GM12878 (cell line): ENCODE data around the gene LCLAT1. TPM values are rescaled to one million over a fixed set of nuclear protein-coding genes. Genes with fewer than 3 reads are reported as not detected.
A peak's percentile ranks its signal among the peaks of the same experiment; 100 is the strongest.

Experiments used
- ATAC-seq: fragments of 200-7000 bp; cut with Tn5 transposase; 3 replicates; pipeline ENCODE4 v1.9.1; 2020; ENCODE audit warnings: mild to moderate bottlenecking, moderate library complexity
- BruUV-seq: library from RNA; stranded (reverse); fragments of 400-500 nt; replicated peaks from 2 replicates; lab custom pipeline; 2021; lab: Mats Ljungman, UMichigan
- CTCF ChIA-PET: fragments of 300-600 bp; sonication (Branson Sonifier 250); formaldehyde crosslinking; extraction: SDS; loops from one replicate; lab custom pipeline; 2021; ENCODE audit warnings: inconsistent platforms; lab: Yijun Ruan, JAX
- POLR2A ChIA-PET: fragments of 350-600 bp; formaldehyde crosslinking; extraction: SDS; loops from one replicate; lab custom pipeline; 2021; ENCODE audit warnings: inconsistent platforms; lab: Charles Lee
- RAD21 ChIA-PET: fragments of 300-600 bp; sonication (Branson Sonifier 250); formaldehyde crosslinking; loops from one replicate; lab custom pipeline; 2023; ENCODE audit warnings: antibody characterized with exemption; ENCODE audit not compliant: unreplicated experiment; lab: Charles Lee
- SMC1A ChIA-PET: fragments of 300-600 bp; sonication (Branson Sonifier 250); formaldehyde crosslinking; loops from one replicate; lab custom pipeline; 2023; ENCODE audit not compliant: unreplicated experiment, uncharacterized antibody; lab: Charles Lee
- DNase-seq: peaks from one replicate; pipeline ENCODE4 v3.0.0-alpha.2; 2011; ENCODE audit warnings: low read depth, low spot score
- FAIRE-seq: peaks from 3 replicates; lab custom pipeline; 2011; peaks lifted over from hg19 to GRCh38; lab: Jason Lieb, UNC
- H2AFZ ChIP-seq: 2 replicates; pipeline ENCODE4 v1.6.0; 2011; ENCODE audit warnings: low read depth, low read length, control low read depth; ENCODE audit not compliant: control insufficient read depth
- H3K27ac ChIP-seq: 2 replicates; pipeline ENCODE4 v1.5.1; 2011; ENCODE audit warnings: control low read depth; ENCODE audit not compliant: control insufficient read depth, insufficient read depth
- H3K27me3 ChIP-seq, 2 experiments: replicated peaks in 1 of 2; 2 replicates each; pipeline versions ENCODE4 v1.6.0 to v1.6.1; 2011; ENCODE audit warnings: low read length in 1 of 2; ENCODE audit not compliant: control insufficient read depth in 2 of 2, insufficient read depth in 2 of 2
- H3K36me3 ChIP-seq, 2 experiments: 2 replicates each; pipeline ENCODE4 v1.5.1; 2011; ENCODE audit warnings: low read length in 1 of 2; ENCODE audit not compliant: control insufficient read depth in 2 of 2, insufficient read depth in 2 of 2
- H3K4me1 ChIP-seq: 2 replicates; pipeline ENCODE4 v1.6.1; 2011; ENCODE audit warnings: mild to moderate bottlenecking, low read length, moderate library complexity, mixed read lengths; ENCODE audit not compliant: control insufficient read depth, insufficient read depth
- H3K4me2 ChIP-seq: 2 replicates; pipeline ENCODE4 v1.6.0; 2011; ENCODE audit warnings: control low read depth; ENCODE audit not compliant: control insufficient read depth, insufficient read depth
- H3K4me3 ChIP-seq: fragments of 200-600 bp; sonication (generic); 2 replicates; pipeline ENCODE4 v1.5.1; 2016
- H3K79me2 ChIP-seq: 2 replicates; pipeline ENCODE4 v1.6.0; 2011; ENCODE audit warnings: low read length; ENCODE audit not compliant: control insufficient read depth, insufficient read depth
- H3K9ac ChIP-seq: 2 replicates; pipeline ENCODE4 v1.8.0; 2011; ENCODE audit warnings: low read length, control low read depth, mixed read lengths; ENCODE audit not compliant: control insufficient read depth, insufficient read depth
- H3K9me3 ChIP-seq: replicated peaks from 3 replicates; pipeline ENCODE4 v1.5.1; 2011; ENCODE audit warnings: mild to moderate bottlenecking, low read length; ENCODE audit not compliant: control insufficient read depth, insufficient read depth
- H4K20me1 ChIP-seq: 2 replicates; pipeline ENCODE4 v1.6.0; 2011; ENCODE audit not compliant: control insufficient read depth, insufficient read depth
- ATF2 ChIP-seq: IDR thresholded peaks from 2 replicates; pipeline ENCODE4 v1.6.1; 2012; ENCODE audit warnings: low read length, inconsistent platforms
- WGBS: methylation state at CpG from one replicate; pipeline ENCODE4 v1.1.6; 2016; ENCODE audit warnings: low lambda C conversion rate; ENCODE audit not compliant: insufficient replicate concordance, insufficient coverage; ENCODE audit errors: missing lambda C conversion rate; 5-methylcytosine and 5-hydroxymethylcytosine counted together
- in situ Hi-C: fragments of 300-500 bp; cut with MboI; formaldehyde crosslinking; loops from 9 replicates; pipeline ENCODE4 v1.14.3; 2018; ENCODE audit warnings: mixed read lengths
- intact Hi-C: fragments of 100-400 bp; cut with micrococcal nuclease; formaldehyde crosslinking; loops from one replicate; pipeline ENCODE4 v1.14.2; 2022; ENCODE audit not compliant: unreplicated experiment
- polyA plus RNA-seq, 11 experiments: library from polyadenylated mRNA; depleted of rRNA in 4 of 11; unstranded in 6 of 11; stranded (reverse) in 5 of 11; fragments of >200 nt; fragmentation: Nextera tagmentation in 4 of 11; fragmentation: Illumina TruSeq in 1 of 11; extraction: Ambion mirVana in 4 of 11; extraction: Trizol in 1 of 11; gene quantifications; 1 replicate in 1 of 11; 2 replicates in 10 of 11; pipeline versions ENCODE4 v1.2.1 to v1.2.3, GENCODE V29; 2011 to 2016; ENCODE audit warnings: inconsistent platforms in 2 of 11, missing spikeins in 2 of 11, low read depth in 1 of 11
- small RNA-seq: library from RNA; depleted of rRNA; stranded (forward); fragments of <200 nt; gene quantifications from one replicate; pipeline ENCODE3, GENCODE V24; 2014
- total RNA-seq, 4 experiments: library from RNA; depleted of rRNA in 3 of 4; stranded (reverse); fragments of >200 nt in 3 of 4; fragmentation: Illumina TruSeq in 1 of 4; extraction: Trizol in 1 of 4; gene quantifications; 2 replicates each; pipeline versions ENCODE4 v1.2.1 to v1.2.3, GENCODE V29; 2013 to 2021
- TF ChIP-seq, protein P1 (sequence below), 3 experiments: IDR thresholded peaks in 2 of 3; conservative IDR thresholded peaks in 1 of 3; 2 replicates each; pipeline ENCODE4 v1.5.1; 2011; ENCODE audit warnings: low read depth in 3 of 3, low read length in 3 of 3, mild to moderate bottlenecking in 3 of 3, control low read depth in 2 of 3, moderate library complexity in 2 of 3, inconsistent platforms in 1 of 3, mixed read lengths in 1 of 3; ENCODE audit not compliant: control insufficient read depth in 2 of 3, insufficient read depth in 1 of 3; ENCODE audit errors: extremely low read depth in 1 of 3

LCLAT1 gene
- total and polyA plus RNA-seq, 10 of the 15 experiments (the other 5 are each of a cell fraction or from before 2014, with no cell fraction given), result 8.1 to 33.0 (median 15.9) TPM

DNA sequence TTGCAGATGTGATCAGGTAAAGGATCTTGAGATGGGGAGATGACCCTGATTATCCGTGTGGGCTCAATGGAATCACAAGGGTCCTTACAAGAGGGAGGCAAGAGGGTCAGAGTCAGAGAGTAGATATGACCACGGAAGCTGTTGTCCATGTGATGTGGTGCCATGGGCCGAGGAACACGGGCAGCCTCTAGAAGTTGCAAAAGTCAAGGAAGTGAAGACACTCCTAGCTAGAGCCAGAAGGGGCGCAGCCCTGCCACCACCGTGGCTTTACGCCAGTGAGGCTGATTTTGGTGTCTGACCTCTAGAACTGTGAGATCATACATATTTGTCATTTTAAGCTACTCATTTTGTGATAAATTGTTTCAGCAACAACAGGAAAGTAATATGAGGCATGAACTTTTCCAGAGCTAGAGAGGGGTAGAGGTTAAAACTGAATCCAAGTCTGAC lies 245.8 kb downstream of the LCLAT1 start:
- no peaks in the 10 kb centered on the region; a peak in 1 of 4 replicates for H3K27me3 ChIP-seq
- ChIA-PET POLR2A (interaction anchor here (0.6 kb wide), 1 partner anchor 625 kb away, joined by 3 read pairs; no protein-coding TSS in a partner anchor), CTCF (interaction anchor here (0.8 to 6.9 kb wide), 11 partner anchors 10 to 528 kb away, joined by 3 to 53 read pairs (median 4); no protein-coding TSS in a partner anchor), RAD21 (interaction anchor here (1.0 to 5.7 kb wide), 8 partner anchors 14 to 528 kb away, joined by 3 to 31 read pairs (median 4); partner anchors contain the start of gene LBH), SMC1A (interaction anchor here (0.9 to 4.5 kb wide), 13 partner anchors 10 to 544 kb away, joined by 3 to 23 read pairs (median 3); no protein-coding TSS in a partner anchor)
- no peaks in the 10 kb centered on the region for H4K20me1 ChIP-seq
- no peak overlapping the region for H3K9ac ChIP-seq
- H3K9me3 ChIP-seq, result no peaks in the 10 kb centered on the region; the same call in 2 of the 3 replicates
- DNase-seq, result no peak
- no peaks in the 10 kb centered on the region for H3K79me2 ChIP-seq
- H3K4me3 ChIP-seq, result no peak overlapping the region
- TF ChIP-seq, protein P1, sequence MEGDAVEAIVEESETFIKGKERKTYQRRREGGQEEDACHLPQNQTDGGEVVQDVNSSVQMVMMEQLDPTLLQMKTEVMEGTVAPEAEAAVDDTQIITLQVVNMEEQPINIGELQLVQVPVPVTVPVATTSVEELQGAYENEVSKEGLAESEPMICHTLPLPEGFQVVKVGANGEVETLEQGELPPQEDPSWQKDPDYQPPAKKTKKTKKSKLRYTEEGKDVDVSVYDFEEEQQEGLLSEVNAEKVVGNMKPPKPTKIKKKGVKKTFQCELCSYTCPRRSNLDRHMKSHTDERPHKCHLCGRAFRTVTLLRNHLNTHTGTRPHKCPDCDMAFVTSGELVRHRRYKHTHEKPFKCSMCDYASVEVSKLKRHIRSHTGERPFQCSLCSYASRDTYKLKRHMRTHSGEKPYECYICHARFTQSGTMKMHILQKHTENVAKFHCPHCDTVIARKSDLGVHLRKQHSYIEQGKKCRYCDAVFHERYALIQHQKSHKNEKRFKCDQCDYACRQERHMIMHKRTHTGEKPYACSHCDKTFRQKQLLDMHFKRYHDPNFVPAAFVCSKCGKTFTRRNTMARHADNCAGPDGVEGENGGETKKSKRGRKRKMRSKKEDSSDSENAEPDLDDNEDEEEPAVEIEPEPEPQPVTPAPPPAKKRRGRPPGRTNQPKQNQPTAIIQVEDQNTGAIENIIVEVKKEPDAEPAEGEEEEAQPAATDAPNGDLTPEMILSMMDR (IDR thresholded peaks at IDR 0.05 in 2 of 3, conservative IDR thresholded peaks at IDR 0.05 in 1 of 3; ENCODE audit: control insufficient read depth in 2 of 3, extremely low read depth in 1 of 3, insufficient read depth in 1 of 3, low read depth in 3 of 3, low read length in 3 of 3), result 0 out of 6 replicates have a peak, but pooled peaks of 1 of the 3 experiments have one; percentile 5
- TF ChIP-seq ATF2, result no peak
- TF ChIP-seq, all 136 proteins: peak for 1
- FAIRE-seq (no peak), ATAC-seq (peak; percentile 50; the same call in 2 of the 3 replicates)
- WGBS, result 49% methylated on average over 7 of the region's 7 CpGs
- Histone ChIP-seq H3K27ac (no peak overlapping the region), H2AFZ (no peak overlapping the region), H3K36me3 (no peaks in the 10 kb centered on the region), H3K4me1 (no peaks in the 10 kb centered on the region), H3K4me2 (no peak overlapping the region)
- in situ Hi-C loops, result no loop called here
- intact Hi-C loops, result loop anchor here (5.0 kb wide), 1 partner anchor 486 kb away; no protein-coding TSS in a partner anchor
- BruUV-seq, result no TSS peak

Small RNAs within 50 kb of the gene (small RNA-seq; reads per million reads assigned to genes)
- not detected for gene AC073255.1

Other genes starting within 250 kb of the LCLAT1 start
- gene LBH, start 215.7 kb upstream of the LCLAT1 start, total RNA-seq (2014; rRNA removed), result 75.9 and 78.2 TPM in 2 replicates
- gene LBH, start 215.7 kb upstream of the LCLAT1 start, total RNA-seq (2014; rRNA removed; fragmentation: Illumina TruSeq; extraction: Trizol), result 31.7 and 34.8 TPM in 2 replicates
- gene LBH, start 215.7 kb upstream of the LCLAT1 start, total RNA-seq (2021), result 45.5 and 48.5 TPM in 2 replicates
- 122 and 133 TPM in 2 replicates for gene LBH, start 215.7 kb upstream of the LCLAT1 start, polyA plus RNA-seq (2011; rRNA removed)
- gene LBH, start 215.7 kb upstream of the LCLAT1 start, polyA plus RNA-seq (2014; fragmentation: Illumina TruSeq; extraction: Trizol), result 35.3 and 36.6 TPM in 2 replicates
- 10 to 100 TPM in 1 of 2 experiments, 1 to 10 TPM in 1; 9.3 to 26.5 TPM for gene LBH, start 215.7 kb upstream of the LCLAT1 start, polyA plus RNA-seq (2014; fragmentation: Nextera tagmentation; extraction: Ambion mirVana)
- 55.9 and 79.2 TPM in 2 replicates for gene LBH, start 215.7 kb upstream of the LCLAT1 start, polyA plus RNA-seq (2014; rRNA removed)
- 10 to 100 TPM; 11.1 to 11.9 TPM for gene LBH, start 215.7 kb upstream of the LCLAT1 start, polyA plus RNA-seq (2016; fragmentation: Nextera tagmentation; extraction: Ambion mirVana)